Body of pancreas (tissue), 4 donors: ENCODE data around the gene OLFML1.

ENCODE experiments used
- POLR2A ChIP-seq, 3 donors: fragments of 450-650 bp; IDR thresholded peaks; one replicate each; pipeline ENCODE4 v1.6.1; 2016; ENCODE audit warnings: antibody characterized with exemption in 3 of 3, mild to moderate bottlenecking in 2 of 3
- TF ChIP-seq, protein P1 (sequence below), 7 experiments: fragments of 450-650 bp in 4 of 7; fragments of 200-600 bp in 3 of 7; sonication (generic) in 3 of 7; IDR thresholded peaks; one replicate each; pipeline ENCODE4 v1.5.1; 2016 to 2019; ENCODE audit warnings: antibody characterized with exemption in 7 of 7

DNA sequence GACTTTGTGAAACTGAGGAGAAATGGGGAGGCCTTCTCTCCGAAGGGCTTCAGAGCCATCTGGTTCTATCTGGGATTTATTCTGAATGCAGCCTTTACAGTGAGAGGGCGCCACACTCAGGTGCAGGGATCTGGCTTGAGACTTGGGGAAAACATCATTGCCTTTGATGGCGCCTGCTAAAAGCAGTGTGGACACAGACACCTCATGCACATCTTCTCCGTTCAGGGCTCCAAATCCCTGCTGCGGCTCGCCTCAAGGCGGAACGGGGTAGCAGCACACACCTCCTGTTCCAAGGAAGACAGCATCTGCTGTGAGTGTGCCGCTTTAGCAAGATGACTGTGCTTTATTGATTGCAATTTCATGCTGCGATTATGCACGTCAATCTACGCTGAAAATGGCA, 37.1 kb upstream of the OLFML1 start:
- TF ChIP-seq, protein P1, sequence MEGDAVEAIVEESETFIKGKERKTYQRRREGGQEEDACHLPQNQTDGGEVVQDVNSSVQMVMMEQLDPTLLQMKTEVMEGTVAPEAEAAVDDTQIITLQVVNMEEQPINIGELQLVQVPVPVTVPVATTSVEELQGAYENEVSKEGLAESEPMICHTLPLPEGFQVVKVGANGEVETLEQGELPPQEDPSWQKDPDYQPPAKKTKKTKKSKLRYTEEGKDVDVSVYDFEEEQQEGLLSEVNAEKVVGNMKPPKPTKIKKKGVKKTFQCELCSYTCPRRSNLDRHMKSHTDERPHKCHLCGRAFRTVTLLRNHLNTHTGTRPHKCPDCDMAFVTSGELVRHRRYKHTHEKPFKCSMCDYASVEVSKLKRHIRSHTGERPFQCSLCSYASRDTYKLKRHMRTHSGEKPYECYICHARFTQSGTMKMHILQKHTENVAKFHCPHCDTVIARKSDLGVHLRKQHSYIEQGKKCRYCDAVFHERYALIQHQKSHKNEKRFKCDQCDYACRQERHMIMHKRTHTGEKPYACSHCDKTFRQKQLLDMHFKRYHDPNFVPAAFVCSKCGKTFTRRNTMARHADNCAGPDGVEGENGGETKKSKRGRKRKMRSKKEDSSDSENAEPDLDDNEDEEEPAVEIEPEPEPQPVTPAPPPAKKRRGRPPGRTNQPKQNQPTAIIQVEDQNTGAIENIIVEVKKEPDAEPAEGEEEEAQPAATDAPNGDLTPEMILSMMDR (IDR thresholded peaks at IDR 0.05): no peak
- no peak for TF ChIP-seq POLR2A (IDR thresholded peaks at IDR 0.05)
